Hepatocyte (in vitro differentiated cells): ENCODE measurements around the gene DIS3L2.
"Not testable (repeated sequence)": the region's sequence is repeated elsewhere in the genome, so short reads cannot be mapped to it uniquely, and the experiment has no call there.

Source experiments
- EZH2 ChIP-seq: fragments of 200-600 bp; sonication (generic); IDR thresholded peaks from 2 replicates; pipeline ENCODE4 v1.6.1; 2016; ENCODE audit warnings: antibody characterized with exemption, mild to moderate bottlenecking, borderline replicate concordance
- TF ChIP-seq, protein P1 (sequence below): fragments of 200-600 bp; sonication (generic); IDR thresholded peaks from 2 replicates; pipeline ENCODE4 v1.5.1; 2016; ENCODE audit warnings: antibody characterized with exemption, mild to moderate bottlenecking; ENCODE audit not compliant: poor library complexity

DNA sequence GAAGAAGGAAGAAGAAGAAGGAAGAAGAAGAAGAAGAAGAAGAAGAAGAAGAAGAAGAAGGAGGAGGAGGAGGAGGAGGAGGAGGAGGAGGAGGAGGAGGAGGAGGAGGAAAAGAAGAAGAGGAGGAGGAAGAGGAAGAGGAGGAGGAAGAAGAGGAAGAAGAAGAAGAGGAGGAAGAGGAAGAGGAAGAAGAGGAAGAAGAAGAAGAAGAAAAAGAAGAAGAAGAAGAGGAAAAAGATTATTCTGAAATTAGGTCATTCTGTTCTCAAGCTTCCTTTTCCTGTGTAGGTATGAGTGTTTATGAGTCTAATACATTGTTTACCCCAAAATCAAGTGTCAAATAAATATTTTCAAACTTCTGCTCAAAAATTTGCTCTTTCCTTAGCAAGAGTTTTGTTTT lies 423.5 kb downstream of the DIS3L2 start:
- TF ChIP-seq, protein P1, sequence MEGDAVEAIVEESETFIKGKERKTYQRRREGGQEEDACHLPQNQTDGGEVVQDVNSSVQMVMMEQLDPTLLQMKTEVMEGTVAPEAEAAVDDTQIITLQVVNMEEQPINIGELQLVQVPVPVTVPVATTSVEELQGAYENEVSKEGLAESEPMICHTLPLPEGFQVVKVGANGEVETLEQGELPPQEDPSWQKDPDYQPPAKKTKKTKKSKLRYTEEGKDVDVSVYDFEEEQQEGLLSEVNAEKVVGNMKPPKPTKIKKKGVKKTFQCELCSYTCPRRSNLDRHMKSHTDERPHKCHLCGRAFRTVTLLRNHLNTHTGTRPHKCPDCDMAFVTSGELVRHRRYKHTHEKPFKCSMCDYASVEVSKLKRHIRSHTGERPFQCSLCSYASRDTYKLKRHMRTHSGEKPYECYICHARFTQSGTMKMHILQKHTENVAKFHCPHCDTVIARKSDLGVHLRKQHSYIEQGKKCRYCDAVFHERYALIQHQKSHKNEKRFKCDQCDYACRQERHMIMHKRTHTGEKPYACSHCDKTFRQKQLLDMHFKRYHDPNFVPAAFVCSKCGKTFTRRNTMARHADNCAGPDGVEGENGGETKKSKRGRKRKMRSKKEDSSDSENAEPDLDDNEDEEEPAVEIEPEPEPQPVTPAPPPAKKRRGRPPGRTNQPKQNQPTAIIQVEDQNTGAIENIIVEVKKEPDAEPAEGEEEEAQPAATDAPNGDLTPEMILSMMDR, result not testable (repeated sequence)
- not testable (repeated sequence) for TF ChIP-seq EZH2
